ENCODE results near the gene GAREM2.

Gene GAREM2

GRCh38 chr2:26235089-26235488 is 62.2 kb downstream of the GAREM2 start:
- Histone ChIP-seq H3K9me3 (ENCODE audit: control insufficient read depth, insufficient read depth, low read length) (no peaks in the 10 kb centered on the region), H3F3A (ENCODE audit: control insufficient read depth, insufficient read depth) (0 out of 2 replicates have a peak, but pooled peaks cover 3% of the 10 kb centered on the region), H3K4me3 (ENCODE audit: low read length) (no peak overlapping the region), H3K79me2 (ENCODE audit: control insufficient read depth, low read length) (peaks cover 12% of the 10 kb centered on the region), H3K27me3 (ENCODE audit: control insufficient read depth, low read length) (no peaks in the 10 kb centered on the region), H4K20me1 (ENCODE audit: control insufficient read depth, insufficient read depth, low read depth, low read length) (no peaks in the 10 kb centered on the region), H3K36me3 (ENCODE audit: control insufficient read depth, low read length) (peaks cover 88% of the 10 kb centered on the region), H3K9me2 (replicated peaks; ENCODE audit: control insufficient read depth, low read length) (no peaks in the 10 kb centered on the region), H3K4me2 (ENCODE audit: low read length) (no peak overlapping the region), H3K4me1 (ENCODE audit: control insufficient read depth, low read length) (no peaks in the 10 kb centered on the region; the same call in 1 of the 2 replicates), H3K27ac (ENCODE audit: low read depth, low read length) (no peak overlapping the region)
- TF ChIP-seq CTCF (IDR thresholded peaks at IDR 0.05; ENCODE audit: low read depth, low read length, poor library complexity, severe bottlenecking) (peak; percentile 16), EZH2phosphoT487 (IDR thresholded peaks at IDR 0.05; ENCODE audit: borderline replicate concordance, low read length) (no peak)

- no peaks in the 10 kb centered on the region; the same call in 1 of the 2 replicates for H4K20me1 ChIP-seq (ENCODE audit: control insufficient read depth, insufficient read depth, low read depth, low read length)
- no peak overlapping the region for H3K4me3 ChIP-seq (ENCODE audit: low read length)
- no peak overlapping the region for H3K4me2 ChIP-seq (ENCODE audit: low read length)
- TF ChIP-seq EZH2phosphoT487 (IDR thresholded peaks at IDR 0.05; ENCODE audit: borderline replicate concordance, low read length) (no peak), CTCF (IDR thresholded peaks at IDR 0.05; ENCODE audit: low read depth, low read length, poor library complexity, severe bottlenecking) (no peak)
- 0 out of 2 replicates have a peak, but pooled peaks cover 3% of the 10 kb centered on the region for H3F3A ChIP-seq (ENCODE audit: control insufficient read depth, insufficient read depth)
- H3K79me2 ChIP-seq (ENCODE audit: control insufficient read depth, low read length), result peaks cover 39% of the 10 kb centered on the region
- H3K36me3 ChIP-seq (ENCODE audit: control insufficient read depth, low read length), result peaks cover 68% of the 10 kb centered on the region
- H3K4me1 ChIP-seq (ENCODE audit: control insufficient read depth, low read length), result peaks cover 23% of the 10 kb centered on the region
- H3K27me3 ChIP-seq (ENCODE audit: control insufficient read depth, low read length), result no peaks in the 10 kb centered on the region
- H3K9me2 ChIP-seq (replicated peaks; ENCODE audit: control insufficient read depth, low read length), result no peaks in the 10 kb centered on the region
- H3K27ac ChIP-seq (ENCODE audit: low read depth, low read length), result no peak overlapping the region
- no peaks in the 10 kb centered on the region for H3K9me3 ChIP-seq (ENCODE audit: control insufficient read depth, insufficient read depth, low read length)
Measured at GRCh38 chr2:26237868-26238267, 65.0 kb downstream of the GAREM2 start.

GRCh38 chr2:26238311-26238958 is 65.5 kb downstream of the GAREM2 start:
- H3K4me2 ChIP-seq (ENCODE audit: low read length), result no peak overlapping the region
- no peaks in the 10 kb centered on the region; the same call in 1 of the 2 replicates for H4K20me1 ChIP-seq (ENCODE audit: control insufficient read depth, insufficient read depth, low read depth, low read length)
- no peaks in the 10 kb centered on the region for H3K9me3 ChIP-seq (ENCODE audit: control insufficient read depth, insufficient read depth, low read length)
- TF ChIP-seq CTCF (IDR thresholded peaks at IDR 0.05; ENCODE audit: low read depth, low read length, poor library complexity, severe bottlenecking) (no peak), EZH2phosphoT487 (IDR thresholded peaks at IDR 0.05; ENCODE audit: borderline replicate concordance, low read length) (no peak)
- H3F3A ChIP-seq (ENCODE audit: control insufficient read depth, insufficient read depth), result 0 out of 2 replicates have a peak, but pooled peaks cover 3% of the 10 kb centered on the region
- no peak overlapping the region for H3K27ac ChIP-seq (ENCODE audit: low read depth, low read length)
- H3K4me1 ChIP-seq (ENCODE audit: control insufficient read depth, low read length), result peaks cover 27% of the 10 kb centered on the region
- H3K9me2 ChIP-seq (replicated peaks; ENCODE audit: control insufficient read depth, low read length), result no peaks in the 10 kb centered on the region
- H3K79me2 ChIP-seq (ENCODE audit: control insufficient read depth, low read length), result peaks cover 45% of the 10 kb centered on the region
- peaks cover 62% of the 10 kb centered on the region for H3K36me3 ChIP-seq (ENCODE audit: control insufficient read depth, low read length)
- H3K4me3 ChIP-seq (ENCODE audit: low read length), result no peak overlapping the region
- no peaks in the 10 kb centered on the region for H3K27me3 ChIP-seq (ENCODE audit: control insufficient read depth, low read length)
